Right renal cortex interstitium (tissue), 3 donors: ENCODE results near the gene TMEM79. TPM values are rescaled to one million over a fixed set of nuclear protein-coding genes. Genes with fewer than 3 reads are reported as not detected.

Experiments
- DNase-seq, 3 donors: peaks; one replicate each; pipeline ENCODE4 v3.0.0-alpha.2; 2013; ENCODE audit warnings: low read depth in 3 of 3, low spot score in 2 of 3
- polyA plus RNA-seq, 3 donors: library from polyadenylated mRNA; unstranded; fragments of 120-200 nt; gene quantifications; one replicate each; pipeline ENCODE4 v1.2.1, GENCODE V29; 2013; ENCODE audit not compliant: insufficient read length in 3 of 3

Gene TMEM79
- polyA plus RNA-seq = 1 to 10 TPM; 4.1 to 4.8 (median 4.8) TPM

- DNase-seq = no peak
Observed at GRCh38 chr1:156284112-156284511, at the start of gene TMEM79. TSS of gene TMEM79 (plus strand) at chr1:156284325. CDS start at chr1:156285227, 902 bp downstream.

GRCh38 chr1:156236164-156236563, 48.0 kb upstream of the TMEM79 start:
- DNase-seq = no peak

- no peak for DNase-seq
Observed at GRCh38 chr1:156238248-156238647, 45.9 kb upstream of the TMEM79 start.

- no peak for DNase-seq
Observed at GRCh38 chr1:156241311-156241811, 42.8 kb upstream of the TMEM79 start.

- no peak for DNase-seq
Observed at GRCh38 chr1:156241926-156242325, 42.2 kb upstream of the TMEM79 start, which contains the start of gene BGLAP. TSS of gene BGLAP (plus strand) at chr1:156242184. CDS start at chr1:156242232, 48 bp downstream.

- DNase-seq = no peak
Observed at GRCh38 chr1:156242738-156243137, 41.4 kb upstream of the TMEM79 start.

GRCh38 chr1:156244126-156244525, 40.0 kb upstream of the TMEM79 start:
- no peak for DNase-seq

GRCh38 chr1:156244712-156245111, 39.4 kb upstream of the TMEM79 start:
- no peak for DNase-seq

GRCh38 chr1:156245451-156246232, 38.5 kb upstream of the TMEM79 start:
- DNase-seq = no peak

- DNase-seq = no peak
Observed at GRCh38 chr1:156246241-156246780, 37.8 kb upstream of the TMEM79 start.

GRCh38 chr1:156246781-156247459, 37.2 kb upstream of the TMEM79 start:
- no peak for DNase-seq

GRCh38 chr1:156247460-156248322, 36.4 kb upstream of the TMEM79 start, which contains the start of gene PAQR6:
TSS of gene PAQR6 (minus strand) at chr1:156248056. CDS start at chr1:156246731, 1,325 bp downstream.
- no peak for DNase-seq

GRCh38 chr1:156248323-156248683, 35.8 kb upstream of the TMEM79 start:
- no peak for DNase-seq

- DNase-seq = no peak
Observed at GRCh38 chr1:156249593-156249992, 34.5 kb upstream of the TMEM79 start.

GRCh38 chr1:156251527-156251926, 32.6 kb upstream of the TMEM79 start:
- DNase-seq = no peak

- no peak for DNase-seq
Observed at GRCh38 chr1:156253634-156254033, 30.5 kb upstream of the TMEM79 start.

- no peak for DNase-seq
Observed at GRCh38 chr1:156257711-156258110, 26.4 kb upstream of the TMEM79 start.

- DNase-seq = no peak
Observed at GRCh38 chr1:156258859-156259258, 25.3 kb upstream of the TMEM79 start.

GRCh38 chr1:156259805-156260204, 24.3 kb upstream of the TMEM79 start:
- no peak for DNase-seq

GRCh38 chr1:156260896-156261295, 23.2 kb upstream of the TMEM79 start:
- DNase-seq = no peak
